ENCODE measurements around the gene IGSF21.

Gene IGSF21

GRCh38 chr1:18229625-18230024 is 122.0 kb downstream of the IGSF21 start:
- TF ChIP-seq SNAI2 (CRISPR knock-in tag; IDR thresholded peaks at IDR 0.05) (no peak), ZFP30 (CRISPR knock-in tag; IDR thresholded peaks at IDR 0.05) (no peak), GLIS3 (CRISPR knock-in tag; IDR thresholded peaks at IDR 0.05) (no peak), ARNTL (CRISPR knock-in tag; IDR thresholded peaks at IDR 0.05; ENCODE audit: borderline replicate concordance, low read depth) (no peak), CREB5 (CRISPR knock-in tag; IDR thresholded peaks at IDR 0.05; ENCODE audit: low read depth) (no peak), ZFP3 (CRISPR knock-in tag; IDR thresholded peaks at IDR 0.05) (no peak), BACH2 (CRISPR knock-in tag; IDR thresholded peaks at IDR 0.05; ENCODE audit: borderline replicate concordance) (no peak), TSHZ2 (CRISPR knock-in tag; IDR thresholded peaks at IDR 0.05) (no peak), CSRNP3 (CRISPR knock-in tag; IDR thresholded peaks at IDR 0.05) (no peak), PATZ1 (CRISPR knock-in tag; IDR thresholded peaks at IDR 0.05; ENCODE audit: borderline replicate concordance) (no peak), RARB (CRISPR knock-in tag; IDR thresholded peaks at IDR 0.05) (no peak), PPARA (CRISPR knock-in tag; IDR thresholded peaks at IDR 0.05; ENCODE audit: borderline replicate concordance) (no peak), TCF4 (CRISPR knock-in tag; IDR thresholded peaks at IDR 0.05; ENCODE audit: borderline replicate concordance) (no peak), ISL1 (CRISPR knock-in tag; IDR thresholded peaks at IDR 0.05) (no peak), TOX (CRISPR knock-in tag; IDR thresholded peaks at IDR 0.05; ENCODE audit: borderline replicate concordance) (no peak)

DNA sequence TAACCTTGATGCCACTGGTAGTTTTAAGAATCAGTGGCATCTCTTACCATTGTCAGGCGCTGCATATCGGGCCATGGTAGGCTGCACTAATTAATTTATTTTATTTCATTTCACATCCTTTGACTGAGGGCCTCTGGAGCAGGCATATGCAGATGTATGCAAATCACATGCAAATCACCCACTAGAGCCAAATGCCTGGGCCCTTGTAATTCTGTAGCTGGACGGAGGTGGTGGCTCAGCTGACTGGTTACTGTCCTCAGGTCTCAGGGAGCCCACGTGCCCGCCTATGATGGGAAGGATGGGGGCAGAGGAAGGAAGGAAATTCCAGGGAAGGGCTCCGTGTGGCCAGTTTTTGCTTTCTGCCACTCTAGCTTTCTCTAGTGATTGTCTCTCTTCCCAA is 122.7 kb downstream of the IGSF21 start:
- TF ChIP-seq ZNF8 (CRISPR knock-in tag; IDR thresholded peaks at IDR 0.05) (no peak), RARB (CRISPR knock-in tag; IDR thresholded peaks at IDR 0.05) (no peak), CSRNP3 (CRISPR knock-in tag; IDR thresholded peaks at IDR 0.05) (no peak), ISL1 (CRISPR knock-in tag; IDR thresholded peaks at IDR 0.05) (no peak), ZNF70 (CRISPR knock-in tag; IDR thresholded peaks at IDR 0.05) (no peak), ZC3H10 (CRISPR knock-in tag; IDR thresholded peaks at IDR 0.05) (no peak), SNAI2 (CRISPR knock-in tag; IDR thresholded peaks at IDR 0.05) (no peak), ARNTL (CRISPR knock-in tag; IDR thresholded peaks at IDR 0.05; ENCODE audit: borderline replicate concordance, low read depth) (no peak), ZFP3 (CRISPR knock-in tag; IDR thresholded peaks at IDR 0.05) (no peak)

More at GRCh38 chr1:18229625-18230024, 122.0 kb downstream of the IGSF21 start:
- no peak for ATAC-seq

GRCh38 chr1:18230840-18231239 is 123.2 kb downstream of the IGSF21 start:
- ATAC-seq = no peak
- TF ChIP-seq ISL1 (CRISPR knock-in tag; IDR thresholded peaks at IDR 0.05) (no peak), ZNF565 (CRISPR knock-in tag; conservative IDR thresholded peaks at IDR 0.05; ENCODE audit: low read depth) (no peak), SNAI2 (CRISPR knock-in tag; IDR thresholded peaks at IDR 0.05) (no peak), CSDC2 (CRISPR knock-in tag; IDR thresholded peaks at IDR 0.05) (no peak), ZFP30 (CRISPR knock-in tag; IDR thresholded peaks at IDR 0.05) (no peak), CSRNP3 (CRISPR knock-in tag; IDR thresholded peaks at IDR 0.05) (no peak), ZC3H10 (CRISPR knock-in tag; IDR thresholded peaks at IDR 0.05) (no peak), CREB5 (CRISPR knock-in tag; IDR thresholded peaks at IDR 0.05; ENCODE audit: low read depth) (no peak), PATZ1 (CRISPR knock-in tag; IDR thresholded peaks at IDR 0.05; ENCODE audit: borderline replicate concordance) (no peak), ZFP3 (CRISPR knock-in tag; IDR thresholded peaks at IDR 0.05) (no peak), PPARA (CRISPR knock-in tag; IDR thresholded peaks at IDR 0.05; ENCODE audit: borderline replicate concordance) (no peak)
- TF ChIP-seq, protein P1, sequence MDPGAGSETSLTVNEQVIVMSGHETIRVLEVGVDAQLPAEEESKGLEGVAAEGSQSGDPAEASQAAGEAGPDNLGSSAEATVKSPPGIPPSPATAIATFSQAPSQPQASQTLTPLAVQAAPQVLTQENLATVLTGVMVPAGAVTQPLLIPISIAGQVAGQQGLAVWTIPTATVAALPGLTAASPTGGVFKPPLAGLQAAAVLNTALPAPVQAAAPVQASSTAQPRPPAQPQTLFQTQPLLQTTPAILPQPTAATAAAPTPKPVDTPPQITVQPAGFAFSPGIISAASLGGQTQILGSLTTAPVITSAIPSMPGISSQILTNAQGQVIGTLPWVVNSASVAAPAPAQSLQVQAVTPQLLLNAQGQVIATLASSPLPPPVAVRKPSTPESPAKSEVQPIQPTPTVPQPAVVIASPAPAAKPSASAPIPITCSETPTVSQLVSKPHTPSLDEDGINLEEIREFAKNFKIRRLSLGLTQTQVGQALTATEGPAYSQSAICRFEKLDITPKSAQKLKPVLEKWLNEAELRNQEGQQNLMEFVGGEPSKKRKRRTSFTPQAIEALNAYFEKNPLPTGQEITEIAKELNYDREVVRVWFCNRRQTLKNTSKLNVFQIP (CRISPR knock-in tag; IDR thresholded peaks at IDR 0.05; ENCODE audit: borderline replicate concordance, low read depth) = no peak

More for the DNA sequence above, 122.7 kb downstream of the IGSF21 start:
- no peak for ATAC-seq

Data from SK-N-SH treated with all-trans-retinoic acid at 6 μM for 48 hours (cell line).